ENCODE measurements around the gene CDSN.

DNA sequence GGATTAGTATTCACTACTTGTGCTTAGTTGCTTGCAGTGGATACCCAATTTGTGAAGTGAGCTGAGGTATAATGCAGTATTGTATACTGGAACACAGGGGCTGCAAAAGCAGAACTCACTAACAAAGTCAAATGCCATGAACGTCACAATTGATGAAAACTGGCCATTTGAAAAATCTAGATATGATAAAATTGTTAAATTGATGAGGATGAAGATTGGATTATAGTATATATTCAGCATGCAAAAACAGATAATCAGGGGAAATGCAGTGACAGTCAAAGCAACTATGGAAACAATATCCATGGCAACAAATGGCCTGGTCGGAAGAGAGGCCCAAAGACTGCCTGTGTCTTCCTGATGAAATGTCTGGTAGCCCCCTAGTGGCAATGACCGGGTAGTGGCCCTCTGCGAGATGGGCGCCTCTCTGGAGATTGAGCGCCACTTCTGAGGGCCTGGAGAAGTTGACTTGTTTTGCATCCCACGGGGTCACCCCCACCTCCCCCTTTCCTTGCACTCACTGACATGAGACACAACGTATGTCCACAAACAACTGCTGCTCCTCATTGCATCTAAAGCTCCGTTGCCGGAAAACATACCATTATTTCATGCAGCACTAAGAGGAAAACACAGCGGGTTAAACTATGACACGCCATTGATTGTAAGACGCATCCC lies 51.4 kb downstream of the CDSN start:
- TF ChIP-seq GATA2 (IDR thresholded peaks at IDR 0.05; ENCODE audit: low read depth, low read length) (no peak), GATA3 (IDR thresholded peaks at IDR 0.05; ENCODE audit: low read depth, low read length) (no peak)
